Activated naive CD4-positive, alpha-beta T cell treated with anti-CD3 and anti-CD28 coated beads, Interleukin-2, amount 50 U/mL, for 72 hours (primary cell): ENCODE data around the gene HSPG2. TPM values are rescaled to one million over a fixed set of nuclear protein-coding genes. Genes with fewer than 3 reads are reported as not detected.
"Not testable (repeated sequence)": the region's sequence is repeated elsewhere in the genome, so short reads cannot be mapped to it uniquely, and the experiment has no call there.

Source experiments
- ATAC-seq, 2 donors: fragments of 150-1000 bp; cut with Tn5 transposase; 2 replicates each; pipeline ENCODE4 v1.10.0; 2021; ENCODE audit warnings: mild to moderate bottlenecking in 2 of 2, moderate library complexity in 2 of 2
- DNase-seq, 2 donors: peaks; one replicate each; pipeline ENCODE4 v3.0.0; 2021 to 2022; ENCODE audit warnings: low spot score in 2 of 2
- H3K27ac Mint-ChIP-seq, 2 donors: one replicate each; pipeline ENCODE4 v1.8.0; 2022; ENCODE audit warnings: mild to moderate bottlenecking in 2 of 2, mixed read lengths in 2 of 2
- H3K36me3 Mint-ChIP-seq, 2 donors: one replicate each; pipeline ENCODE4 v1.8.0; 2022; ENCODE audit warnings: mixed read lengths in 2 of 2
- H3K9me3 Mint-ChIP-seq, 2 donors: one replicate each; pipeline ENCODE4 v1.8.0; 2022; ENCODE audit warnings: mixed read lengths in 2 of 2
- total RNA-seq, 2 donors: library from RNA; stranded (reverse); gene quantifications; one replicate each; pipeline ENCODE4 v1.2.3, GENCODE V29; 2022

HSPG2 gene
- total RNA-seq, 2 donors from 2014 or later, result 9.2 to 37.3 TPM

DNA sequence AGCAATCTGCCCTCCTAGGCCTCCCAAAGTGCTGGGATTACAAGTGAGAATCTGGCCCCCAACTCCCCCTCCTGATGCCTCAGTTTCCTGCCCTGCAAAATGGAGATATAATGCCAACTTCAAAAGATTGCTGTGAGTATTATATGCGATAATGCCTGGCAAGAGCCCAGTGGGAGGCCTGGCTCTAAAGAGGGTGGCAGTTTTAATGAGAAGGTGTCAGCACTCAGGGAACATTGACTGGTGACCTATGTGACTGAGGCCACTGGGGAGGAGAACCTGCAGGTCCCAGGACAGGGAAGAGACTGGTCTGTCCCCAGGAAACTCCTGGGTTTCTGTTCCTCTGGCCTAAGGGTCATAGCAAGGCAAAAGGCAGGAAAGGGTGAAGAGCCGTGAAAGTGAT is 11.0 kb downstream of the HSPG2 start:
- Mint-ChIP-seq H3K36me3 (no peaks in the 10 kb centered on the region), H3K27ac (peak overlapping the region in 1 of 2 donors; percentile 70), H3K9me3 (no peaks in the 10 kb centered on the region)
- ATAC-seq (no peak), DNase-seq (no peak)

DNA sequence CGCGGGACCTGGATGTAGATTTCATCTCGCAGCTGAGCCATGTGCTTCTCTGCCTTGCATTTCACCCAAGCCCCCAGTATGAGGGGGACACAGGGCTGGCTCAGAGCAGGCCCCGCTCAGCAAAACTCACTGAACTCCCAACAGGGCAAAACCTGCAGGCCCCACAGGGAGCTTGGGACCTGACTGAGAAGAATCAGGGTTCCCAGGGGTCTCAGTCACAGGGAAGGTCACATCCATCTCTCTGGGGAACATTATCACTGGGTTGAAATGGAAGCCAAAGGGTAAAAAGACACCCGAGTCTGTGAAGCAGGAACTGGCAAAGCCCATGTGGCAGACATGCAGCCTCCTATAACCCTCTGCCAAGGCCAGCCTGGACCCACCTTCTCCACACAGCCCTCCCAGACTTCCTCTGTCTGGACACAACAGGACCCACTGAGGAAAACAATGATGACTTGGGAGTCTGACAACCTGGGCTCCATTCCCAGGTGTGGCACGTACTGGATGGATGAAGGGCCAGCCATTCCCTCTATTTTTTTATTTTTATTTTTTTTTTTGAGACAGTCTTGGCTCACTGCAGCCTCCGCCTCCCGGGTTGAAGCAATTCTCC is 11.7 kb downstream of the HSPG2 start:
- no peak for ATAC-seq
- no peak for DNase-seq
- Mint-ChIP-seq H3K27ac (no peak overlapping the region), H3K36me3 (no peaks in the 10 kb centered on the region), H3K9me3 (no peaks in the 10 kb centered on the region)

DNA sequence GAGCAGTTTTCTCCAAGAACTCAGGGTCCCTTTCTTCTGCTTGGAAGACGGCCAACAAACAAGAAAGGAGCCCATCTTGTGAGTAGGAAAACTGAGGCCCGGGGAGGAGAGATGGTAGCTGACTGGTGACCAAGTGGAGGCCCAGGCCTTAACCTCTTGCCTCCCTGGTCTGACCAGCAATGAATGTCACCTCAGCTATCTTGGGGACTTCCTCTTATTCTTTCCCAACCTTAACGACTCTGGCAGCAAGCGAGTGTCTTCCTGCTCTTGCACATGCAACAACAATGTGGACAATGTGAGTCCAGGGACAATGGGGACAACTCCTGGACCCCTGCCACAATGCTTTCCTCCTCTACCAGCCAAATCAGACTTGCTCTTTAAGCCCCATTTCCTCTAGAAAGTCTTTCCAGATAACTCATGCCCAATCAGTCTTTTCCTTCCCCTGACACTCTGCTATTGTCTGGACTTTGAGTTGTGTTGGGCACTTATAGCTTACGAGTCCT is 12.6 kb downstream of the HSPG2 start:
- no peaks in the 10 kb centered on the region for H3K36me3 Mint-ChIP-seq
- DNase-seq (no peak), ATAC-seq (no peak)
- H3K27ac Mint-ChIP-seq, result no peak overlapping the region
- no peaks in the 10 kb centered on the region for H3K9me3 Mint-ChIP-seq

DNA sequence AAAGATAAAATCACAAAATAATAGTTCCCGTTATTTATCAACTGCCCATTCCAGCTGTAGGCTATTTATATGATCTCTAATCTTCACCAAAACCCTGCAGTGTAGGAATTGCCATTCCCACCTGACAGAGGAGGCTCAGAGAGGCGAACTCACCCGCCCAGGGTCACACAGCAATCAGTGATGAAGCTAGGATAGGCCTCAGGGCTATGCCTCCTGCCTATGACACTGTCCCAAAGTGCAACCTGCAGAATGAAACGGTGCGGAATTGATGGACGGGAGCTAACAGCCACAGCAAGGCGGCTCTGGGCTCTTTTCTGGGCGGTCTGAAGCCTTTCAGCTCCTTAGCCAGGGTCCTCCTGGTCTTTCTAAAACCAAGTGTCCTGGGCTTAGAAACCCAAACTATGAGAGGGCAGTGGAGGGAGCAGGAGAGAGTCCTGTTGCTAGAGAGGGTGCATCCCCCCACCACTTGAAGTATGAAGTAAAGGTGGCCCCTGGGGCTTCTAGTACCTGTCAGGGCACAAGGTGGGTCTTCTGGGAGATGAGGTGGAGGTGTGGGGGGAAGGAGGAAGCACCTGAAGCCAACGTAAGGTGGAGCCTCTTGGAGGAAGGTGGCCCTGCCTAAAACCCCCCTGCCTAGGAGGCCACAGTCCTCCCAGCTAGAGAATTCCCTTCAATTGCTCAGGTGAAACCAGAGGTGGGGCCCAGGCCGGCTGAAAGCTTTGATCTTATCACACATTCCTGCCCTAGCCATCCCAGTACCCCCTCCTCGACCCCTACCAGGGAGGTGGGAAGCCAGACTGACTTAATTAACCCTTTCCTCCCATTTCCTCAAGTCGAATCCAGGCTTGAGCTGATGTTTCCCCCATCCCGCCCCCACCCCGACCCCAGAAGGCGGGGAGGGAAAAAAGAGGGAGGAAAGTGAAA is 14.8 kb downstream of the HSPG2 start:
- Mint-ChIP-seq H3K36me3 (no peaks in the 10 kb centered on the region), H3K27ac (no peak overlapping the region), H3K9me3 (no peaks in the 10 kb centered on the region)
- DNase-seq (no peak), ATAC-seq (no peak)

- DNase-seq, result no peak
- Mint-ChIP-seq H3K27ac (peak overlapping the region in 1 of 2 donors; percentile 32), H3K9me3 (no peaks in the 10 kb centered on the region), H3K36me3 (no peaks in the 10 kb centered on the region)
- no peak for ATAC-seq
Measured at GRCh38 chr1:21921100-21921875, 15.8 kb downstream of the HSPG2 start.

DNA sequence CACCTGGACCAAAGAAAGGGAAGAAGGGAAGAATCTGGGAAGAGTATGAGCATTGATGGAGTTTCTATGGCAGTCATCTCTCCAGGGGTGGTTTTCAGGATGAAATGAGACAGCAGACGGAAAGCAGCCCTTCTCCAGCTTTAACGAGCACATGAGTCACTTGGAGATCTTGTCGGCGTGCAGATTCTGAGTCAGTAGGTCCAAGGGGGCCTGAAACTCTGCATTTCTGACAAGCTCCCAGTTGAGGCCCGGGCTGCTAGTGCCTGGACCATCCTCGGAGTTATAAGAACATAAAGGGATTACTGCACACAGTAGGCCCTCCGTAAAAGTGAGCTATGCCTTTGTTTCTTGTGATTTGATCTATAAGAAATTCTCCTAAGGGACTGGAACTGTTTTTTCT is 17.6 kb downstream of the HSPG2 start:
- ATAC-seq, result no peak
- Mint-ChIP-seq H3K9me3 (no peaks in the 10 kb centered on the region), H3K27ac (no peak overlapping the region), H3K36me3 (no peaks in the 10 kb centered on the region)
- DNase-seq, result no peak

- DNase-seq, H3K9me3 Mint-ChIP-seq, H3K27ac Mint-ChIP-seq, H3K36me3 Mint-ChIP-seq, ATAC-seq: not testable (repeated sequence)
Measured at GRCh38 chr1:21917239-21917631, 19.9 kb downstream of the HSPG2 start.

- no peaks in the 10 kb centered on the region for H3K9me3 Mint-ChIP-seq
Measured at GRCh38 chr1:21916447-21917238, 20.5 kb downstream of the HSPG2 start.

GRCh38 chr1:21914880-21915640 is 22.1 kb downstream of the HSPG2 start:
- H3K9me3 Mint-ChIP-seq, result no peaks in the 10 kb centered on the region
- no peak for ATAC-seq
- H3K36me3 Mint-ChIP-seq, result no peaks in the 10 kb centered on the region
- no peak for DNase-seq
- H3K27ac Mint-ChIP-seq, result no peak overlapping the region

More at GRCh38 chr1:21916447-21917238, 20.5 kb downstream of the HSPG2 start:
- Mint-ChIP-seq H3K27ac (no peak overlapping the region), H3K36me3 (no peaks in the 10 kb centered on the region)
- DNase-seq (no peak), ATAC-seq (no peak)

DNA sequence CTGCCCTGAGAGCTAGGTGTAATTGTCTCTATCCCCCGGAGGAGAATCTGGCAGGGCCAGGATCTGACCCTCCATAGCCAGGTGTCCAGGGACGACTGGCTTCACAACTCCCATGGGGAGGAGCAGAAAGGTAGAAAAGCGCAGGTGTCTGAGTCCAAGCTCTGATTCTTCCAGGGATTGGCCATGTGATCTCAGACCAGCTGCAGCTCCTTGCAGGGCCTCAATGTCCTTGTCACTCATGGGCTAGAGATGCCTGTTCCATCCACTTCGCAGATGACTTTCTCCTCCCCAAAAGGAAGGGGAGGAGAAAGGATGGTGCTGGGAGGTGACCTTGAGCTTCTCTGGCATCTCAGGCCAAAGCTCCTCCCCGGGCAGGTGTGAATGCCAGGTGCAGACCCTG is 22.7 kb downstream of the HSPG2 start:
- Mint-ChIP-seq H3K9me3 (no peaks in the 10 kb centered on the region), H3K27ac (peak overlapping the region in 1 of 2 donors; percentile 5), H3K36me3 (no peaks in the 10 kb centered on the region)
- DNase-seq, result no peak
- ATAC-seq, result no peak

- Mint-ChIP-seq H3K9me3 (no peaks in the 10 kb centered on the region), H3K27ac (peak overlapping the region in 1 of 2 donors; percentile 5), H3K36me3 (no peaks in the 10 kb centered on the region)
- peak; percentile 66 to 73 for ATAC-seq
- no peak for DNase-seq
Measured at GRCh38 chr1:21913763-21914162, 23.3 kb downstream of the HSPG2 start.

DNA sequence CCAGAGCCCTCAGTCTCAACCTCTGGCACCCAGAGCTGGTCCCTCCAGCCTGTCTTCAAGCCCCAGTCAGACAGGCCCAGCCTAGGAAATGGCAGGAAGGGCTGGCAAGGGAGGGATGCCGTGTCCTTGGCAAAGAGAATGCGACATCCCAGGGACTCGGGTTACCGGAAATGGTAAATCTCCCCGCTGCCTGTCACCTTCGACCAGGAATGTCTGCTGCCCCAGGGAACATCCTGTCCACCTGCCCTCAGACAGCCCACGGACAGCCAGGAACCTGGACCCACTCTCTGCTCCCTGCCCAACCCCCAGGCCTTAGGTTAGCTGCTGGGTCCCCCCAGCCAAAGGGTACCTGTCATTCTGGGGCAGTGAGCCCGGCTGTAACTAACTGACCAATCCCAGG is 23.9 kb downstream of the HSPG2 start:
- H3K27ac Mint-ChIP-seq, result peak overlapping the region in 1 of 2 donors; percentile 5
- no peak for ATAC-seq
- H3K9me3 Mint-ChIP-seq, result no peaks in the 10 kb centered on the region

DNA sequence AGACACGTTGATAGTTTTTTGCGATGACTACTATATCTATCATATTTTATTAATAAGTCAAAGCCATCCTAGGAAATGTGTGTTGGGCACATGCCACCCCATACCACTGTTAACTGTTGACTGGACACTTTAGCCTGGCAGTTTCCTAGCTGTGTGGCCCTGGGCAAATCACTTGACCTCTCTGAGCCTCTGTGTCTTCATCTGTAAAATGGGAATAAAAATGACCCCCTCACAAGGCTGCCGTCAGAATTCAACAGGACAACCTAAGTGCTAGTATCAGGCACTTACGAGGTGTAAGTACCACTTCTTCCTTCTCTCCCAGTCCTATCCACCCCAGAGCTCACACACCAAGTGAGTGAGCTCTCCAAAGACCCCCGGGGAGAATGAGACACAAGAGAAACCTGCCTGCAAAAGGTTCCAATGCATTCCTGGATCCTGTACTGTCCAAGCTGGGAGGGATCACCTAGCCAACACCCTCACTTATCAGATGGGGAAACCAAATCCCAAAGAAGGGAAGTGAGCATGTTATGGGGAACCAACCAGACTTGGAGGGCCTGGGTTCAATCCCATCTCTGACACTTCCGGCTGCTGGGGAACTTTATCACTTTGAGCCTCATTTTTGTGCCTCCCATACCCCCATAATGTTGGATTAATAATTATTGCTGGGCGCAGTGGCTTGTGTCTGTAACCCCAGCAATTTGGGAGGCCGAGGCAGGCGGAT is 24.9 kb downstream of the HSPG2 start:
- H3K27ac Mint-ChIP-seq, result peak overlapping the region; percentile 29 to 39

More for the DNA sequence above, 23.9 kb downstream of the HSPG2 start:
- H3K36me3 Mint-ChIP-seq, result no peaks in the 10 kb centered on the region
- no peak for DNase-seq

GRCh38 chr1:21911205-21912001 is 25.7 kb downstream of the HSPG2 start:
- no peak for DNase-seq
- Mint-ChIP-seq H3K27ac (peak overlapping the region in 1 of 2 donors; percentile 64), H3K9me3 (no peaks in the 10 kb centered on the region), H3K36me3 (no peaks in the 10 kb centered on the region)
- ATAC-seq, result no peak

More for the DNA sequence above, 24.9 kb downstream of the HSPG2 start:
- no peaks in the 10 kb centered on the region for H3K36me3 Mint-ChIP-seq
- no peak for ATAC-seq
- no peaks in the 10 kb centered on the region for H3K9me3 Mint-ChIP-seq
- DNase-seq, result no peak
